Measurements from ENCODE around the gene SNX21.
A peak's percentile ranks its signal among the peaks of the same experiment; 100 is the strongest.
"Not testable (repeated sequence)": the region's sequence is repeated elsewhere in the genome, so short reads cannot be mapped to it uniquely, and the experiment has no call there.

SNX21 gene

DNA sequence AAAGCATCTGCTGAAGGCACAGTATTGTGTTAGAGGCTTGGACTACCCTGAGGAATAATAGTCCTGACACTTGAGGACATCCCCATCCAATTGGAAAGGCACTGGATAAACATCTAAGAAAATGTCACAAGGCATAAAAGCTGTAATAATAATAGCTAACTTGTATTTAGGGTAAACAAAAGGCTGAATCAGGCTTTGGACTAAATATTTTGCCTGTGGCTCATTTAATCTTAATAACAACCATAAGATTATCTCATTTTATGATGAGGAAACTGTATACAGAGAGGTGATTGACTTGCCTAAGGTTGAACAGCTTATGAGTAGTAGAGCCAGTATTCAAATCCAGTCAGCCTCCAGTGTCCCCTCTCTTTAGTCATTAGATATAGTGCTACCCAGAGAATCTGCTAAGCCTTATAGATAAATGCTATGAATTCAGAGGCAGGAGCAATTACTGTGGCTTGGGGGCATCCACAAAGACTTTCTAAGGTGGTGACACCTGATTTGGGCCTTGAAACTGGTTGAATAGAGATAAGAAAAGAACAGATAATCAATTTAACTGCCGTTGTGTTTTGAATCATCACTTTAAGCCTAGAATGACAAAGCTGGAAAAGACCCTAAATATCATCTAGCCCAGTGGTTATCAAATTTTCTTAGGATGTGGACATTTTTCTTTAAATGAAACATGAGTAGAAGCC lies 40.0 kb downstream of the SNX21 start:
- TF ChIP-seq CTCF (IDR thresholded peaks at IDR 0.05; ENCODE audit: low read depth, low read length) = no peak

GRCh38 chr20:45874104-45874481 lies 40.5 kb downstream of the SNX21 start:
- DNase-seq (ENCODE audit: extremely low read depth, low read depth) = not testable (repeated sequence)

More for the DNA sequence above, 40.0 kb downstream of the SNX21 start:
- no peak for DNase-seq (ENCODE audit: extremely low read depth, low read depth)

GRCh38 chr20:45874576-45874975 lies 41.0 kb downstream of the SNX21 start:
- TF ChIP-seq CTCF (IDR thresholded peaks at IDR 0.05; ENCODE audit: low read depth, low read length) = no peak
- no peak for DNase-seq (ENCODE audit: extremely low read depth, low read depth)

GRCh38 chr20:45878076-45878761 lies 44.6 kb downstream of the SNX21 start:
- TF ChIP-seq CTCF (IDR thresholded peaks at IDR 0.05; ENCODE audit: low read depth, low read length) = no peak
- no peak for DNase-seq (ENCODE audit: extremely low read depth, low read depth)

DNA sequence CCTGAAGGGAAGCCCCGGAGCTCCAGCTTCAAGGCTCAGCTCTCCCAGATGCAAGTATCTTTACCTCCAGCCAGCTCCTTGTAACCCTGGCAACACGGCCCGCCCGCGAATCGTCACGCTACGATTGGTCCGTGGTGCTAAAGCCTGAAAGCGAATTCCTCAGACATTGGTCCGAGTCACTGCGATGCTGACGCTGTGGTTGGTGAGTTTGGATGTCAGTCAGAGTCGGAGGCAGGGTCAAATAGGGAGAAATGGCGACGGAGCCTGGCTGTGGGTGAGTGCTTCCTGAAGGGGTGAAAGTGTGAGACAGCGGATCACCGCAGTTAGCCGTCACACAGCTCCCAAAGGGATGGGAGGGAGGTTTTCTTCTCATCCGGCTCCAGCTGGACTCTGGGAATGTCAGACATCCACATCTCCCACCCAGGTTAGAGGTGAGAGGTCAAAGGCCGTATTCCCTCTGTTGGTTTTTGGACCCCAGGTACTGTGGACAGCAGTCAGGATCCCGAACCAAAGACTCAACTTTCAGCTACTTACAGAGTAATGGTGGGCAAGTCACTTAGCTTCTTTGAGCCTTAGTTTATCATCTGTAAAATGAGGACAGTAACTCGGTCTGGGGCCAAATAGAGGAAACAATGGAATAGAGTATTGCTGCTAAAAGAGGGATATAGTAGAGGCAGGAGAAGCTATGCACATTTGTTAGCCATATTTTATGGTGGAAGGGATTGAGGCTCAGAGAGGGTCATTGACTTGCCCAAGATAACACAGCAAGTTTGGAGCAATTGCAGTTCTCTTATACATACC lies 47.6 kb downstream of the SNX21 start, which contains the start of gene ZSWIM1:
Gene ZSWIM1 (plus strand): TSS at position 240 of the 801 bp plus-strand sequence. CDS start 1,366 bp downstream, outside the sequence.
- TF ChIP-seq CTCF (IDR thresholded peaks at IDR 0.05; ENCODE audit: low read depth, low read length) = no peak
- peak; percentile 98 for DNase-seq (ENCODE audit: extremely low read depth, low read depth)

DNA sequence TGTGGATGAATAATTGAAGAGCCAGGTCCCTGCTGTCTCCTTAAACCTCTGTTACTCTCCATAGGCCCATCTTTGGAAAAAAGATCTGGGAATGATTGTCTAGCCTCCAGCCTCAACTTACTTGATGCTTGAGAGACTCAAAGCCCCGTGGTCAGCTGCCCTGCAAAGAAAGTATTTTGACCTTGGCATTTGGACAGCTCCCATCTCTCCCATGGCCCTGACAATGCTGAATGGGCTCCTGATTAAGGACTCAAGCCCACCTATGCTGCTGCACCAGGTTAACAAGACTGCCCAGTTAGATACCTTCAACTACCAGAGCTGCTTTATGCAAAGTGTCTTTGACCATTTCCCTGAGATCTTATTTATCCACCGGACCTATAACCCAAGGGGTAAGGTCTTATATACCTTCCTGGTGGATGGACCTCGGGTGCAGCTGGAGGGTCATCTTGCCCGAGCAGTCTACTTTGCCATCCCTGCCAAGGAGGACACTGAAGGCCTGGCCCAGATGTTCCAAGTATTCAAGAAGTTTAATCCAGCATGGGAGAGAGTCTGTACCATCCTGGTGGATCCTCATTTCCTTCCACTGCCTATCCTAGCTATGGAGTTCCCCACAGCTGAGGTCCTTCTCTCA lies 49.0 kb downstream of the SNX21 start:
- no peak for TF ChIP-seq CTCF (IDR thresholded peaks at IDR 0.05; ENCODE audit: low read depth, low read length)
- DNase-seq (ENCODE audit: extremely low read depth, low read depth) = no peak

- no peak for DNase-seq (ENCODE audit: extremely low read depth, low read depth)
- no peak for TF ChIP-seq CTCF (IDR thresholded peaks at IDR 0.05; ENCODE audit: low read depth, low read length)
Measured at GRCh38 chr20:45883100-45883469, 49.5 kb downstream of the SNX21 start.

Data from AG09319 (cell line).